SK-N-SH treated with all-trans-retinoic acid at 6 μM for 48 hours (cell line): Measurements from ENCODE around the gene SCYL1.

Experiments
- ATAC-seq: fragments of 200-7000 bp; cut with Tn5 transposase; 3 replicates; pipeline ENCODE4 v1.9.1; 2020; ENCODE audit warnings: mild to moderate bottlenecking, moderate library complexity
- ARNTL ChIP-seq: fragments of 450-650 bp; formaldehyde crosslinking; IDR thresholded peaks from 2 replicates; pipeline ENCODE4 v1.5.0; 2020; ENCODE audit warnings: low read depth, mild to moderate bottlenecking, moderate library complexity, borderline replicate concordance
- CREB5 ChIP-seq: fragments of 250-450 bp; sonication (Bioruptor Pico); IDR thresholded peaks from 2 replicates; pipeline ENCODE4 v1.5.1; 2020; ENCODE audit warnings: low read depth, mild to moderate bottlenecking, moderate library complexity
- CSDC2 ChIP-seq: fragments of 250-450 bp; sonication (Bioruptor Pico); IDR thresholded peaks from 2 replicates; pipeline ENCODE4 v1.5.0; 2020; ENCODE audit warnings: mild to moderate bottlenecking, moderate library complexity
- CSRNP3 ChIP-seq: fragments of 250-450 bp; sonication (Bioruptor Pico); IDR thresholded peaks from 2 replicates; pipeline ENCODE4 v1.5.1; 2021; ENCODE audit warnings: mild to moderate bottlenecking, moderate library complexity
- ESRRG ChIP-seq: fragments of 250-450 bp; sonication (Bioruptor Pico); IDR thresholded peaks from 2 replicates; pipeline ENCODE4 v1.6.1; 2021; ENCODE audit warnings: mild to moderate bottlenecking
- GLIS3 ChIP-seq: fragments of 250-450 bp; sonication (Bioruptor Pico); IDR thresholded peaks from 2 replicates; pipeline ENCODE4 v1.5.0; 2020; ENCODE audit warnings: mild to moderate bottlenecking, moderate library complexity
- ISL1 ChIP-seq: fragments of 250-450 bp; sonication (Bioruptor Pico); IDR thresholded peaks from 2 replicates; pipeline ENCODE4 v2.1.2; 2022; ENCODE audit warnings: mild to moderate bottlenecking, moderate library complexity
- OSR1 ChIP-seq: fragments of 250-450 bp; sonication (Bioruptor Pico); IDR thresholded peaks from 2 replicates; pipeline ENCODE4 v1.8.0; 2022; ENCODE audit warnings: moderate library complexity, mild to moderate bottlenecking, inconsistent platforms
- POU6F1 ChIP-seq: fragments of 250-450 bp; sonication (Bioruptor Pico); IDR thresholded peaks from 2 replicates; pipeline ENCODE4 v1.8.0; 2021; ENCODE audit warnings: low read depth, mild to moderate bottlenecking, moderate library complexity, borderline replicate concordance
- PPARA ChIP-seq: fragments of 250-450 bp; sonication (Bioruptor Pico); IDR thresholded peaks from 2 replicates; pipeline ENCODE4 v1.5.0; 2020; ENCODE audit warnings: mild to moderate bottlenecking, borderline replicate concordance
- RARB ChIP-seq: fragments of 250-450 bp; sonication (Bioruptor Pico); IDR thresholded peaks from 2 replicates; pipeline ENCODE4 v1.8.0; 2021; ENCODE audit warnings: mild to moderate bottlenecking, moderate library complexity
- SNAI2 ChIP-seq: fragments of 250-450 bp; sonication (Bioruptor Pico); IDR thresholded peaks from 2 replicates; pipeline ENCODE4 v1.5.0; 2020; ENCODE audit warnings: mild to moderate bottlenecking, moderate library complexity
- TOX ChIP-seq: fragments of 250-450 bp; sonication (Bioruptor Pico); IDR thresholded peaks from 2 replicates; pipeline ENCODE4 v1.8.0; 2021; ENCODE audit warnings: mild to moderate bottlenecking, moderate library complexity, borderline replicate concordance
- ZC3H10 ChIP-seq: fragments of 250-450 bp; sonication (Bioruptor Pico); IDR thresholded peaks from 2 replicates; pipeline ENCODE4 v1.5.1; 2021; ENCODE audit warnings: mild to moderate bottlenecking, moderate library complexity
- ZFP3 ChIP-seq: fragments of 250-450 bp; sonication (Bioruptor Pico); IDR thresholded peaks from 2 replicates; pipeline ENCODE4 v1.5.0; 2020; ENCODE audit warnings: mild to moderate bottlenecking, moderate library complexity
- ZFP30 ChIP-seq: fragments of 450-650 bp; formaldehyde crosslinking; IDR thresholded peaks from 2 replicates; pipeline ENCODE4 v1.5.0; 2022; ENCODE audit warnings: mild to moderate bottlenecking, moderate library complexity
- ZNF565 ChIP-seq: fragments of 450-650 bp; formaldehyde crosslinking; conservative IDR thresholded peaks from 2 replicates; pipeline ENCODE4 v1.5.0; 2020; ENCODE audit warnings: low read depth, mild to moderate bottlenecking, moderate library complexity
- ZNF70 ChIP-seq: fragments of 450-650 bp; formaldehyde crosslinking; IDR thresholded peaks from 2 replicates; pipeline ENCODE4 v1.5.0; 2020; ENCODE audit warnings: mild to moderate bottlenecking, moderate library complexity
- ZNF8 ChIP-seq: fragments of 450-650 bp; formaldehyde crosslinking; IDR thresholded peaks from 2 replicates; pipeline ENCODE4 v1.5.0; 2020; ENCODE audit warnings: mild to moderate bottlenecking, moderate library complexity
- TF ChIP-seq, protein P1 (sequence below): fragments of 250-450 bp; sonication (Bioruptor Pico); IDR thresholded peaks from 2 replicates; pipeline ENCODE4 v1.5.0; 2020; ENCODE audit warnings: mild to moderate bottlenecking, moderate library complexity
- TF ChIP-seq, protein P2 (sequence below): fragments of 250-450 bp; sonication (Bioruptor Pico); IDR thresholded peaks from 2 replicates; pipeline ENCODE4 v1.8.0; 2020; ENCODE audit warnings: mild to moderate bottlenecking, moderate library complexity, borderline replicate concordance

Gene SCYL1

DNA sequence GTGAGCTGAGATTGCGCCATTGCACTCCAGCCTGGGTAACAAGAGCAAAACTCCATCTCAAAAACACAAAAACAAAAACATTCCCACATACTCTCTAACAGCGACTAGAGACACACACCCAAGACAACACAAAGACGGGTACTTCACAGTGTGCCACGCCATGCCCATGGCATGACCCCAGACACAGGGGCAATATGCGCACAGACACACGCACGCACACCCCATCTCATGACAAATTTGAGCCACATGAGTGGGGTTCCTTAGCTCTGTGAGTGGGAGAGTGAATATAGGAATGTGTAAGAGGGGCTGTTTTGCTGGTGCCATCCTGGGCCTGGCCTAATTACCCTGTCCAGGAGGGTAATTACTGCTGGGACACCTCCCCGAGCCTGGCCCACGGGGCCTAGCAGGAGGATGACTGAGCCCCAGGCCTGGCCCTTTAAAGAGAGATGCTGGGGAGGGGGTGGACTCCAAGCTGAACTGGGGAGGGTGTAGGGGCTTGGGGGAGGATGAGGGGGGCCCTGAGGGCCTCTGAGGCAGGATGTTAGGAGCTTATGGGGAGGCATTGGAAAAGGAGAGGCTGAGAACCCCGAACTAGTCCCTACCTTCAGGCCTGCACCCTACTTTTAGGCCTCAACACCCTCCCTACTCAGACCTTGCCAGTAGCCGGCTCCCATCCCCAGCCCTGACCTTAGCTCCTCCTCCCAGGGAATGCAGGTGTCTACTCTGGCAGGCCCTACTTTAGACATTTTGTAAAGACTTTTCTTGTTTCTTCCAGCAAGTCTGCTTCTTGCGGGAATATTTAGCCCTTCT lies 31.8 kb downstream of the SCYL1 start:
- ATAC-seq: no peak
- no peak for TF ChIP-seq ZFP30
- TF ChIP-seq TOX (CRISPR knock-in tag): no peak
- TF ChIP-seq, protein P1, sequence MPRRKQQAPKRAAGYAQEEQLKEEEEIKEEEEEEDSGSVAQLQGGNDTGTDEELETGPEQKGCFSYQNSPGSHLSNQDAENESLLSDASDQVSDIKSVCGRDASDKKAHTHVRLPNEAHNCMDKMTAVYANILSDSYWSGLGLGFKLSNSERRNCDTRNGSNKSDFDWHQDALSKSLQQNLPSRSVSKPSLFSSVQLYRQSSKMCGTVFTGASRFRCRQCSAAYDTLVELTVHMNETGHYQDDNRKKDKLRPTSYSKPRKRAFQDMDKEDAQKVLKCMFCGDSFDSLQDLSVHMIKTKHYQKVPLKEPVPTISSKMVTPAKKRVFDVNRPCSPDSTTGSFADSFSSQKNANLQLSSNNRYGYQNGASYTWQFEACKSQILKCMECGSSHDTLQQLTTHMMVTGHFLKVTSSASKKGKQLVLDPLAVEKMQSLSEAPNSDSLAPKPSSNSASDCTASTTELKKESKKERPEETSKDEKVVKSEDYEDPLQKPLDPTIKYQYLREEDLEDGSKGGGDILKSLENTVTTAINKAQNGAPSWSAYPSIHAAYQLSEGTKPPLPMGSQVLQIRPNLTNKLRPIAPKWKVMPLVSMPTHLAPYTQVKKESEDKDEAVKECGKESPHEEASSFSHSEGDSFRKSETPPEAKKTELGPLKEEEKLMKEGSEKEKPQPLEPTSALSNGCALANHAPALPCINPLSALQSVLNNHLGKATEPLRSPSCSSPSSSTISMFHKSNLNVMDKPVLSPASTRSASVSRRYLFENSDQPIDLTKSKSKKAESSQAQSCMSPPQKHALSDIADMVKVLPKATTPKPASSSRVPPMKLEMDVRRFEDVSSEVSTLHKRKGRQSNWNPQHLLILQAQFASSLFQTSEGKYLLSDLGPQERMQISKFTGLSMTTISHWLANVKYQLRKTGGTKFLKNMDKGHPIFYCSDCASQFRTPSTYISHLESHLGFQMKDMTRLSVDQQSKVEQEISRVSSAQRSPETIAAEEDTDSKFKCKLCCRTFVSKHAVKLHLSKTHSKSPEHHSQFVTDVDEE (CRISPR knock-in tag): no peak
- no peak for TF ChIP-seq GLIS3 (CRISPR knock-in tag)
- TF ChIP-seq ARNTL (CRISPR knock-in tag): no peak
- no peak for TF ChIP-seq RARB
- no peak for TF ChIP-seq OSR1 (CRISPR knock-in tag)
- no peak for TF ChIP-seq ESRRG
- no peak for TF ChIP-seq CSRNP3
- TF ChIP-seq ZNF565 (CRISPR knock-in tag): no peak
- TF ChIP-seq ZFP3 (CRISPR knock-in tag): no peak
- no peak for TF ChIP-seq POU6F1
- no peak for TF ChIP-seq SNAI2 (CRISPR knock-in tag)
- TF ChIP-seq, protein P2, sequence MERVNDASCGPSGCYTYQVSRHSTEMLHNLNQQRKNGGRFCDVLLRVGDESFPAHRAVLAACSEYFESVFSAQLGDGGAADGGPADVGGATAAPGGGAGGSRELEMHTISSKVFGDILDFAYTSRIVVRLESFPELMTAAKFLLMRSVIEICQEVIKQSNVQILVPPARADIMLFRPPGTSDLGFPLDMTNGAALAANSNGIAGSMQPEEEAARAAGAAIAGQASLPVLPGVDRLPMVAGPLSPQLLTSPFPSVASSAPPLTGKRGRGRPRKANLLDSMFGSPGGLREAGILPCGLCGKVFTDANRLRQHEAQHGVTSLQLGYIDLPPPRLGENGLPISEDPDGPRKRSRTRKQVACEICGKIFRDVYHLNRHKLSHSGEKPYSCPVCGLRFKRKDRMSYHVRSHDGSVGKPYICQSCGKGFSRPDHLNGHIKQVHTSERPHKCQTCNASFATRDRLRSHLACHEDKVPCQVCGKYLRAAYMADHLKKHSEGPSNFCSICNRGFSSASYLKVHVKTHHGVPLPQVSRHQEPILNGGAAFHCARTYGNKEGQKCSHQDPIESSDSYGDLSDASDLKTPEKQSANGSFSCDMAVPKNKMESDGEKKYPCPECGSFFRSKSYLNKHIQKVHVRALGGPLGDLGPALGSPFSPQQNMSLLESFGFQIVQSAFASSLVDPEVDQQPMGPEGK: no peak
- no peak for TF ChIP-seq PPARA (CRISPR knock-in tag)
- no peak for TF ChIP-seq ISL1 (CRISPR knock-in tag)
- TF ChIP-seq CSDC2 (CRISPR knock-in tag): no peak
- no peak for TF ChIP-seq ZNF70
- no peak for TF ChIP-seq ZC3H10 (CRISPR knock-in tag)
- TF ChIP-seq CREB5 (CRISPR knock-in tag): no peak

GRCh38 chr11:65557280-65558001 lies 32.6 kb downstream of the SCYL1 start:
- ATAC-seq: no peak
- TF ChIP-seq POU6F1: no peak
- TF ChIP-seq CSDC2 (CRISPR knock-in tag): no peak
- no peak for TF ChIP-seq RARB
- no peak for TF ChIP-seq CREB5 (CRISPR knock-in tag)
- no peak for TF ChIP-seq ARNTL (CRISPR knock-in tag)
- TF ChIP-seq GLIS3 (CRISPR knock-in tag): no peak
- no peak for TF ChIP-seq ISL1 (CRISPR knock-in tag)
- TF ChIP-seq ZFP30: no peak
- TF ChIP-seq ZC3H10 (CRISPR knock-in tag): no peak
- TF ChIP-seq, protein P1 (CRISPR knock-in tag): no peak
- no peak for TF ChIP-seq ZNF565 (CRISPR knock-in tag)
- no peak for TF ChIP-seq ZNF70
- TF ChIP-seq ZNF8 (CRISPR knock-in tag): no peak
- no peak for TF ChIP-seq PPARA (CRISPR knock-in tag)
